ENCODE data around the gene GRIA3.

Gene GRIA3

DNA sequence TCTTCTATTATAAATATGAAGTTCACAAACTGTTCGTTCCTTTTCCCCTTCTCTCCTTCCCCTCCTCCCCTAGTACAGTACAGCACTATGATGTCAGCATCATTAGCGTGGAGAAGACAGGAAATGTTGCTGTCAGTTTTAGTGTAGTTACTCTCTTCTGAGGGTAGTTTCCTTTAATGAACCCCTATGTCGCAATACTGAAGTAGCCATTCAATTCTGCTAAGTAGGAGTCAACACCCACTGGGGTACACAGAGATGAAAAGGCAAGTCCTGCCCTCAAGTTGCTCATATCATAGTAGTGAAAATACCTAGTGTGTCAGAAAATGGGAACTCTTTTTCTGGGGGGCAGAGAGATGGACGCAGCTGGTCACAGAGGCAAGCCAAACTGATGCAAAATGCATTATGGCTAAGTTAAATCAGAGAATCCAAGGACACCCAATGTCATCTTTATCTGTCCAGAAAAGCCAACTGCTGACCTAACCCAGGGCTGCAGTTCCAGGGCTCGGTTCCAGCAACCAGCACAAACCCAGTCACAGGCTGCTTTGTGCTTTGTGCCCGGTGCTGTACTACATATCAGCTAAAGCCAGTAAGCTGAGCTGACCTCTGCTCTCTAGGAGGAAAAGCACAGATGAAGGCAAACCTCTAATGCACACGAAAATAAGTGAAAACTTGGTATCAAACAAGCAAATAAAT, 31.5 kb downstream of the GRIA3 start:
- H3K36me3 ChIP-seq (ENCODE audit: insufficient read depth) = no peaks in the 10 kb centered on the region
- TF ChIP-seq CTCF (conservative IDR thresholded peaks at IDR 0.05; ENCODE audit: low read depth, low read length) = no peak
- H3K4me3 ChIP-seq (IDR thresholded peaks at IDR 0.05; ENCODE audit: insufficient read depth, low read depth, low read length) = no peak overlapping the region
- no peak overlapping the region for H3K27ac ChIP-seq
- H3K9ac ChIP-seq = no peak overlapping the region
- no peak overlapping the region for H2AFZ ChIP-seq (ENCODE audit: low read depth)
- H3K79me2 ChIP-seq (ENCODE audit: insufficient read depth, low read depth) = no peaks in the 10 kb centered on the region
- H3K27me3 ChIP-seq (ENCODE audit: insufficient read depth, low read depth) = no peaks in the 10 kb centered on the region
- H3K4me2 ChIP-seq = no peak overlapping the region
- no peaks in the 10 kb centered on the region for H3K4me1 ChIP-seq (ENCODE audit: low read depth, poor library complexity, severe bottlenecking)
- no peaks in the 10 kb centered on the region for H4K20me1 ChIP-seq (ENCODE audit: insufficient read depth)

GRCh38 chrX:123217077-123217476, 33.0 kb downstream of the GRIA3 start:
- Histone ChIP-seq H4K20me1 (ENCODE audit: insufficient read depth) (no peaks in the 10 kb centered on the region), H3K9ac (no peak overlapping the region), H3K79me2 (ENCODE audit: insufficient read depth, low read depth) (no peaks in the 10 kb centered on the region), H3K4me2 (no peak overlapping the region), H3K27ac (no peak overlapping the region), H3K4me3 (IDR thresholded peaks at IDR 0.05; ENCODE audit: insufficient read depth, low read depth, low read length) (no peak overlapping the region), H3K4me1 (ENCODE audit: low read depth, poor library complexity, severe bottlenecking) (no peaks in the 10 kb centered on the region), H2AFZ (ENCODE audit: low read depth) (no peak overlapping the region), H3K36me3 (ENCODE audit: insufficient read depth) (no peaks in the 10 kb centered on the region), H3K27me3 (ENCODE audit: insufficient read depth, low read depth) (no peaks in the 10 kb centered on the region)
- no peak for TF ChIP-seq CTCF (conservative IDR thresholded peaks at IDR 0.05; ENCODE audit: low read depth, low read length)

DNA sequence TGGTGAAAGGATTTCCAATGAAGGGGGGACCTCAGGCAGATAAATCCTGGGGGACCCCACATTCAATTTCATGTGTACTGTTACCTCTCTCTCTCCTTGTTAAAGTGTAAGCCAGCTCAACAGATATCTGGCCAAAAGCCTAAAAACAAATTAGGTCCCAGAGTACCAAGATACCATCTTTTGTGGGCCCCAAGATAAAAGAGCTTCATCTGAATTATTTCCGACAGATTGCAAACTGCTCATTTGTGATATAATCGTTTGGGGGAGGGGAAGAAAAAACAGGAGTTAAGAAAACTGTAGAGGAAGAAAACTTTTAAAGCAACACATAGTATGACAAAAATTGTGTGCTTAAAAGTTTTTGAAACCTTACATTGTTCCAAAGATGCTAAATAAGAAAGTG, 33.6 kb downstream of the GRIA3 start:
- Histone ChIP-seq H3K4me2 (no peak overlapping the region), H3K9ac (no peak overlapping the region), H3K27me3 (ENCODE audit: insufficient read depth, low read depth) (no peaks in the 10 kb centered on the region), H3K4me3 (IDR thresholded peaks at IDR 0.05; ENCODE audit: insufficient read depth, low read depth, low read length) (no peak overlapping the region), H3K36me3 (ENCODE audit: insufficient read depth) (no peaks in the 10 kb centered on the region), H4K20me1 (ENCODE audit: insufficient read depth) (no peaks in the 10 kb centered on the region), H3K4me1 (ENCODE audit: low read depth, poor library complexity, severe bottlenecking) (no peaks in the 10 kb centered on the region), H2AFZ (ENCODE audit: low read depth) (no peak overlapping the region), H3K27ac (no peak overlapping the region), H3K79me2 (ENCODE audit: insufficient read depth, low read depth) (no peaks in the 10 kb centered on the region)
- no peak for TF ChIP-seq CTCF (conservative IDR thresholded peaks at IDR 0.05; ENCODE audit: low read depth, low read length)

- Histone ChIP-seq H3K27me3 (ENCODE audit: insufficient read depth, low read depth) (no peaks in the 10 kb centered on the region), H3K4me1 (ENCODE audit: low read depth, poor library complexity, severe bottlenecking) (no peaks in the 10 kb centered on the region), H3K9ac (no peak overlapping the region), H3K79me2 (ENCODE audit: insufficient read depth, low read depth) (no peaks in the 10 kb centered on the region), H4K20me1 (ENCODE audit: insufficient read depth) (no peaks in the 10 kb centered on the region), H3K4me2 (no peak overlapping the region), H3K4me3 (IDR thresholded peaks at IDR 0.05; ENCODE audit: insufficient read depth, low read depth, low read length) (no peak overlapping the region), H3K27ac (no peak overlapping the region), H3K36me3 (ENCODE audit: insufficient read depth) (no peaks in the 10 kb centered on the region), H2AFZ (ENCODE audit: low read depth) (no peak overlapping the region)
- TF ChIP-seq CTCF (conservative IDR thresholded peaks at IDR 0.05; ENCODE audit: low read depth, low read length) = no peak
These were observed 35.8 kb downstream of the GRIA3 start for GRCh38 chrX:123219916-123220315.
